GM21717 (cell line): ENCODE measurements around the gene USP17L21.
"Not testable (repeated sequence)": the region's sequence is repeated elsewhere in the genome, so short reads cannot be mapped to it uniquely, and the experiment has no call there.

Source experiments
- ATAC-seq: cut with Tn5 transposase; IDR thresholded peaks from one replicate; pipeline ENCODE4 v1.9.1; 2021; ENCODE audit warnings: mild to moderate bottlenecking, moderate library complexity; ENCODE audit not compliant: unreplicated experiment

Gene USP17L21

DNA sequence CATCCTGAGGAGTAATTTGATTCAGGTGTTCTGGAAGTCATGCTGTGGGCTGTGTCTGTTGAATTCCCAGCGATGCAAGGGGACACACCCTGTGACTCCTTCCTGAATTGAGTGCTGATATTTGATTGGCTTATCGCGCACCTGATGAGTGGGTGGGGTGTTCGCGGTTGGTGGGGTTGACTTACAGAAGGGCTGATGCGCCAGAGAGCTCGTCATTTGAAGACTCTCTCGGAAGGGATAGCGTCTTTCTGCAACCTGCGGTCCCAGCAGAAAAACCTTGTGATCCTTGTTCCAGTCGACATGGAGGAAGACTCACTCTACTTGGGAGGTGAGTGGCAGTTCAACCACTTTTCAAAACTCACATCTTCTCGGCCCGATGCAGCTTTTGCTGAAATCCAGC, at the start of gene USP17L21:
TSS of gene USP17L21 (plus strand) at position 301 of the 400 bp plus-strand sequence. CDS start at position 301, 0 bp downstream.
- not testable (repeated sequence) for ATAC-seq

DNA sequence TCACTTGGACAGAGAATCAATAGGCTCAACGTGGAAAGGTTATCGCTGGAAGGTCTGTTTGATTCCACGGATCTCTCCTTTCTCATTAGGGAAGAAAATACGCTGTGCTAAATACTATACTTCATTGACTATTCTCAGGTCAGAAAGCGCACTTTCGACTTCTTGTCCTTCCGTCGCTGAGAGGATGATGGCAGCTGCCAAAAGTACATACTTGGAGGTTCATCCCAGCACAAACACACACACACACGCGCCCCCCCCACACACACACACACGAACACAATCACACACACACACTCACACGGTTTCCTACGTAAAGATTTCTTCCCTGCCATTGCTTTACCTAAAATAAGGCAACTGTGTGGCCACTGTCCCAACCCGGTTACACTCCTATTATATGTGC, 48.0 kb upstream of the USP17L21 start:
- ATAC-seq: not testable (repeated sequence)

- ATAC-seq: not testable (repeated sequence)
Measured at GRCh38 chr4:9215105-9215504, 47.6 kb upstream of the USP17L21 start, which contains the start of gene USP17L11. Gene USP17L11 (plus strand): TSS chr4:9215405. CDS start chr4:9215405, 0 bp downstream.

GRCh38 chr4:9219852-9220251, 42.8 kb upstream of the USP17L21 start, which contains the start of gene USP17L12:
Gene USP17L12 (plus strand): TSS chr4:9220152. CDS start chr4:9220152, 0 bp downstream.
- not testable (repeated sequence) for ATAC-seq

GRCh38 chr4:9224596-9224995, 38.1 kb upstream of the USP17L21 start, which contains the start of gene USP17L13:
Gene USP17L13 (plus strand): TSS chr4:9224896. CDS start chr4:9224896, 0 bp downstream.
- ATAC-seq: not testable (repeated sequence)

- not testable (repeated sequence) for ATAC-seq
Measured at GRCh38 chr4:9230249-9230648, 32.4 kb upstream of the USP17L21 start.

DNA sequence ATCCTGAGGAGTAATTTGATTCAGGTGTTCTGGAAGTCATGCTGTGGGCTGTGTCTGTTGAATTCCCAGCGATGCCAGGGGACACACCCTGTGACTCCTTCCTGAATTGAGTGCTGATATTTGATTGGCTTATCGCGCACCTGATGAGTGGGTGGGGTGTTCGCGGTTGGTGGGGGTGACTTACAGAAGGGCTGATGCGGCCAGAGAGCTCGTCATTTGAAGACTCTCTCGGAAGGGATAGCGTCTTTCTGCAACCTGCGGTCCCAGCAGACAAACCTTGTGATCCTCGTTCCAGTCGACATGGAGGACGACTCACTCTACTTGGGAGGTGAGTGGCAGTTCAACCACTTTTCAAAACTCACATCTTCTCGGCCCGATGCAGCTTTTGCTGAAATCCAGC, 28.6 kb upstream of the USP17L21 start, which contains the start of gene USP17L15:
TSS of gene USP17L15 (plus strand) at position 301 of the 400 bp plus-strand sequence. CDS start at position 301, 0 bp downstream.
- not testable (repeated sequence) for ATAC-seq

GRCh38 chr4:9238461-9238860, 24.2 kb upstream of the USP17L21 start:
- ATAC-seq: not testable (repeated sequence)

GRCh38 chr4:9243579-9243978, 19.1 kb upstream of the USP17L21 start, which contains the start of gene USP17L17:
Gene USP17L17 (plus strand): TSS chr4:9243879. CDS start chr4:9243879, 0 bp downstream.
- ATAC-seq: not testable (repeated sequence)

DNA sequence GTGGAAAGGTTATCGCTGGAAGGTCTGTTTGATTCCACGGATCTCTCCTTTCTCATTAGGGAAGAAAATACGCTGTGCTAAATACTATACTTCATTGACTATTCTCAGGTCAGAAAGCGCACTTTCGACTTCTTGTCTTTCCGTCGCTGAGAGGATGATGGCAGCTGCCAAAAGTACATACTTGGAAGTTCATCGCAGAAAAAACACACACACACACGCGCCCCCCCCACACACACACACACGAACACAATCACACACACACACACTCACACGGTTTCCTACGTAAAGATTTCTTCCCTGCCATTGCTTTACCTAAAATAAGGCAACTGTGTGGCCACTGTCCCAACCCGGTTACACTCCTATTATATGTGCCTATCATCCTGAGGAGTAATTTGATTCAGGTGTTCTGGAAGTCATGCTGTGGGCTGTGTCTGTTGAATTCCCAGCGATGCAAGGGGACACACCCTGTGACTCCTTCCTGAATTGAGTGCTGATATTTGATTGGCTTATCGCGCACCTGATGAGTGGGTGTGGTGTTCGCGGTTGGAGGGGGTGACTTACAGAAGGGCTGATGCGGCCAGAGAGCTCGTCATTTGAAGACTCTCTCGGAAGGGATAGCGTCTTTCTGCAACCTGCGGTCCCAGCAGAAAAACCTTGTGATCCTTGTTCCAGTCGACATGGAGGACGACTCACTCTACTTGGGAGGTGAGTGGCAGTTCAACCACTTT, 14.6 kb upstream of the USP17L21 start, which contains the start of gene USP17L18:
TSS of gene USP17L18 (plus strand) at position 678 of the 728 bp plus-strand sequence. CDS start at position 678, 0 bp downstream.
- not testable (repeated sequence) for ATAC-seq

DNA sequence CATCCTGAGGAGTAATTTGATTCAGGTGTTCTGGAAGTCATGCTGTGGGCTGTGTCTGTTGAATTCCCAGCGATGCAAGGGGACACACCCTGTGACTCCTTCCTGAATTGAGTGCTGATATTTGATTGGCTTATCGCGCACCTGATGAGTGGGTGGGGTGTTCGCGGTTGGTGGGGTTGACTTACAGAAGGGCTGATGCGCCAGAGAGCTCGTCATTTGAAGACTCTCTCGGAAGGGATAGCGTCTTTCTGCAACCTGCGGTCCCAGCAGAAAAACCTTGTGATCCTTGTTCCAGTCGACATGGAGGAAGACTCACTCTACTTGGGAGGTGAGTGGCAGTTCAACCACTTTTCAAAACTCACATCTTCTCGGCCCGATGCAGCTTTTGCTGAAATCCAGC, 9.6 kb upstream of the USP17L21 start, which contains the start of gene USP17L19:
TSS of gene USP17L19 (plus strand) at position 301 of the 400 bp plus-strand sequence. CDS start at position 301, 0 bp downstream.
- not testable (repeated sequence) for ATAC-seq

DNA sequence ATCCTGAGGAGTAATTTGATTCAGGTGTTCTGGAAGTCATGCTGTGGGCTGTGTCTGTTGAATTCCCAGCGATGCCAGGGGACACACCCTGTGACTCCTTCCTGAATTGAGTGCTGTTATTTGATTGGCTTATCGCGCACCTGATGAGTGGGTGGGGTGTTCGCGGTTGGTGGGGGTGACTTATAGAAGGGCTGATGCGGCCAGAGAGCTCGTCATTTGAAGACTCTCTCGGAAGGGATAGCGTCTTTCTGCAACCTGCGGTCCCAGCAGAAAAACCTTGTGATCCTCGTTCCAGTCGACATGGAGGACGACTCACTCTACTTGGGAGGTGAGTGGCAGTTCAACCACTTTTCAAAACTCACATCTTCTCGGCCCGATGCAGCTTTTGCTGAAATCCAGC, 4.8 kb upstream of the USP17L21 start, which contains the start of gene USP17L20:
TSS of gene USP17L20 (plus strand) at position 301 of the 400 bp plus-strand sequence. CDS start at position 301, 0 bp downstream.
- ATAC-seq: not testable (repeated sequence)

DNA sequence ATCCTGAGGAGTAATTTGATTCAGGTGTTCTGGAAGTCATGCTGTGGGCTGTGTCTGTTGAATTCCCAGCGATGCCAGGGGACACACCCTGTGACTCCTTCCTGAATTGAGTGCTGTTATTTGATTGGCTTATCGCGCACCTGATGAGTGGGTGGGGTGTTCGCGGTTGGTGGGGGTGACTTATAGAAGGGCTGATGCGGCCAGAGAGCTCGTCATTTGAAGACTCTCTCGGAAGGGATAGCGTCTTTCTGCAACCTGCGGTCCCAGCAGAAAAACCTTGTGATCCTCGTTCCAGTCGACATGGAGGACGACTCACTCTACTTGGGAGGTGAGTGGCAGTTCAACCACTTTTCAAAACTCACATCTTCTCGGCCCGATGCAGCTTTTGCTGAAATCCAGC, 4.6 kb downstream of the USP17L21 start, which contains the start of gene USP17L22:
TSS of gene USP17L22 (plus strand) at position 301 of the 400 bp plus-strand sequence. CDS start at position 301, 0 bp downstream.
- not testable (repeated sequence) for ATAC-seq

DNA sequence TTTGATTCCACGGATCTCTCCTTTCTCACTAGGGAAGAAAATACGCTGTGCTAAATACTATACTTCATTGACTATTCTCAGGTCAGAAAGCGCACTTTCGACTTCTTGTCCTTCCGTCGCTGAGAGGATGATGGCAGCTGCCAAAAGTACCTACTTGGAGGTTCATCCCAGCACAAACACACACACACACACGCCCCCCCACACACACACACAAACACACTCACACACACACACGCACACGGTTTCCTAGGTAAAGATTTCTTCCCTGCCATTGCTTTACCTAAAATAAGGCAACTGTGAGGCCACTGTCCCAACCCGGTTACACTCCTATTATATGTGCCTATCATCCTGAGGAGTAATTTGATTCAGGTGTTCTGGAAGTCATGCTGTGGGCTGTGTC, 9.0 kb downstream of the USP17L21 start:
- ATAC-seq: not testable (repeated sequence)
